ENCODE measurements around the gene CD163L1. TPM values are rescaled to one million over a fixed set of nuclear protein-coding genes. Genes with fewer than 3 reads are reported as not detected.
A peak's percentile ranks its signal among the peaks of the same experiment; 100 is the strongest.

Gene CD163L1
- total and polyA plus RNA-seq, 2 of the 8 experiments (the other 6 are each of a cell fraction or from before 2014, with no cell fraction given) = 0.11 to 0.22 TPM

GRCh38 chr12:7369274-7369729, 74.7 kb downstream of the CD163L1 start:
- Histone ChIP-seq H3K4me3 (ENCODE audit: extremely low read depth in 1 of 4, insufficient read depth in 2 of 4, low read depth in 3 of 4, low read length in 4 of 4) (no peak overlapping the region), H4K20me1 (replicated peaks in 1 of 2; ENCODE audit: control insufficient read depth in 1 of 2, insufficient read depth in 2 of 2, low read length in 2 of 2) (no peaks in the 10 kb centered on the region), H2BK20ac (ENCODE audit: low read length) (no peak overlapping the region), H4K91ac (replicated peaks; ENCODE audit: insufficient read length, low read length) (no peak overlapping the region), H3K9me3 (ENCODE audit: insufficient read depth in 2 of 2, low read depth in 1 of 2, low read length in 1 of 2) (no peaks in the 10 kb centered on the region; a peak in 1 of 4 replicates), H3K14ac (ENCODE audit: insufficient read length) (no peak overlapping the region), H3K56ac (replicated peaks; ENCODE audit: insufficient read length, low read depth, low read length) (no peak overlapping the region), H3K79me1 (ENCODE audit: low read depth, low read length) (no peaks in the 10 kb centered on the region), H3K27me3 (replicated peaks in 1 of 4; ENCODE audit: control insufficient read depth in 3 of 4, extremely low read depth in 1 of 4, insufficient read depth in 3 of 4, low read length in 3 of 4) (no peaks in the 10 kb centered on the region), H3K27ac (ENCODE audit: low read depth, low read length) (no peak overlapping the region), H2BK5ac (ENCODE audit: low read depth, low read length) (no peak overlapping the region), H3K79me2 (ENCODE audit: control insufficient read depth in 1 of 2, insufficient read depth in 2 of 2, low read length in 2 of 2) (no peaks in the 10 kb centered on the region), H2BK12ac (ENCODE audit: low read depth, low read length) (no peak overlapping the region), H2AK5ac (ENCODE audit: low read depth, low read length) (no peak overlapping the region), H3K18ac (ENCODE audit: extremely low read depth, low read length) (no peak overlapping the region), H3K4ac (replicated peaks; ENCODE audit: insufficient read length, low read depth, low read length) (no peak overlapping the region), H4K5ac (ENCODE audit: insufficient read length, low read depth, low read length) (no peak overlapping the region), H3K23ac (ENCODE audit: insufficient read length) (no peak overlapping the region), H2AFZ (ENCODE audit: low read length) (peak overlapping the region; percentile 59), H3K4me1 (replicated peaks in 1 of 4; ENCODE audit: control insufficient read depth in 3 of 4, insufficient read depth in 4 of 4, low read length in 3 of 4) (no peaks in the 10 kb centered on the region), H2BK120ac (replicated peaks; ENCODE audit: low read depth, low read length) (no peak overlapping the region), H4K8ac (ENCODE audit: extremely low read depth, insufficient read depth, low read length) (no peak overlapping the region), H3K4me2 (ENCODE audit: insufficient read depth in 1 of 2, low read depth in 2 of 2, low read length in 2 of 2) (no peak overlapping the region), H3K36me3 (ENCODE audit: control insufficient read depth in 2 of 4, insufficient read depth in 4 of 4, low read length in 3 of 4) (no peaks in the 10 kb centered on the region), H3K23me2 (ENCODE audit: low read depth, low read length) (no peaks in the 10 kb centered on the region), H3K9ac (replicated peaks in 1 of 4; ENCODE audit: extremely low read depth in 1 of 4, low read depth in 3 of 4, low read length in 3 of 4) (no peak overlapping the region), H2BK15ac (ENCODE audit: low read length) (no peak overlapping the region)
- WGBS, 2 experiments (ENCODE audit: extremely low coverage in 1 of 2, insufficient coverage in 1 of 2, insufficient read length in 1 of 2, insufficient replicate concordance in 2 of 2, low coverage in 1 of 2, low lambda C conversion rate in 2 of 2, missing lambda C conversion rate in 1 of 2) = 86% methylated on average over 10 of the region's 10 CpGs; no CpG with 5 or more reads in 1 of the 2 experiments
- ChIA-PET CTCF (ENCODE audit: partially characterized antibody) (no interaction called here), POLR2A (ENCODE audit: partially characterized antibody) (no interaction called here)
- DNase-seq (ENCODE audit: low read depth in 1 of 2, low spot score in 2 of 2) (no peak), FAIRE-seq (no peak)
- TF ChIP-seq ASH2L (IDR thresholded peaks at IDR 0.05; ENCODE audit: low read length) (no peak), JUND (IDR thresholded peaks at IDR 0.05; ENCODE audit: low read length) (0 out of 2 replicates have a peak, but pooled peaks have one; percentile 4)
